Measurements from ENCODE around the gene UCP2.

Gene UCP2

GRCh38 chr11:73963861-73964260 lies 18.8 kb downstream of the UCP2 start:
- no peaks in the 10 kb centered on the region for H3K36me3 ChIP-seq (ENCODE audit: control insufficient read depth in 4 of 4, insufficient read depth in 4 of 4, low read length in 3 of 4)
- ChIA-PET CTCF (interaction anchor here (0.8 to 2.7 kb wide), 19 partner anchors 9 to 293 kb away, joined by 3 to 15 read pairs (median 3); partner anchors contain the start of gene DNAJB13), POLR2A (interaction anchor here (0.6 kb wide), 1 partner anchor 12 kb away, joined by 3 read pairs; no protein-coding TSS in a partner anchor)
- no peak for DNase-seq
- WGBS (ENCODE audit: insufficient coverage), result 94% methylated on average over 6 of the region's 8 CpGs
- no peaks in the 10 kb centered on the region for H3K9me3 ChIP-seq (ENCODE audit: control extremely low read depth in 1 of 5, control insufficient read depth in 4 of 5, insufficient read depth in 2 of 5, low read depth in 1 of 5, low read length in 4 of 5)
- H3K4me1 ChIP-seq (ENCODE audit: control extremely low read depth in 1 of 4, control insufficient read depth in 4 of 4, insufficient read depth in 4 of 4, low read length in 3 of 4), result peaks cover 0 to 3% (median 0%) of the 10 kb centered on the region in 4 experiments
- peaks cover 0 to 6% (median 0%) of the 10 kb centered on the region in 5 experiments for H3K27me3 ChIP-seq (replicated peaks in 2 of 5; ENCODE audit: control insufficient read depth in 4 of 5, insufficient read depth in 5 of 5, low read length in 4 of 5)
- no peak overlapping the region for H3K4me3 ChIP-seq (ENCODE audit: control insufficient read depth in 1 of 7, extremely low read depth in 1 of 7, insufficient read depth in 4 of 7, low read depth in 2 of 7, low read length in 6 of 7)
- H3K27ac ChIP-seq (ENCODE audit: insufficient read depth in 1 of 2, low read depth in 1 of 2, low read length in 2 of 2, poor library complexity in 1 of 2, severe bottlenecking in 2 of 2), result no peak overlapping the region

DNA sequence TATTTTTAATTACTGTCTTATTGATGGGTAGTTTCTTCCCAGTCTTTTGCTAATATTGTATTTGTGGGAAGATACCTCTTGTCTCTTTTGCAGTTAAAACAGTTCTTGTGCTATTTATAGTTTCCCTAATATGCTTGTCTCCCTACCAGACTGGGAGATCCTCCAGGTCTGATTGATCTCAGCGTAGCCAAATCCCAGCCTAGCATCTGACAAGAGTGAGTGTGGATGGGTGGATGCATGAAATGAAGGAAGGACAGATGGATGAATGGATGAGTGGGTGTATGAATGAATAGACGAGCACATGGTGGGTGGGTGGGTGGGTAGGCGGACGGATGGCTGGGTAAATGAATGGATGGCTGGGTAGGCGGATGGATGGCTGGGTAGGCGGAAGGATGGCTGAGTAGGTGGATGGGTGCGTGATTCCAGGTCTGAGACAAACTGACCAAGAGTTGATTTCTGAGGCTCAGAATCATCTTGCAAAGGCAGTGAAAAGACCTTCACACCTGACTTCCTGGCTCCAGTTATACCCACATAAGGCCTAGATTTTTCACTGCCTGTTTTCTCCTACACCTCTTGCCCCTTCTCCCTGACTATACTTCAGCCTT lies 20.4 kb downstream of the UCP2 start:
- H3K4me3 ChIP-seq (ENCODE audit: control insufficient read depth in 1 of 7, extremely low read depth in 1 of 7, insufficient read depth in 4 of 7, low read depth in 2 of 7, low read length in 6 of 7), result no peak overlapping the region
- CTCF ChIA-PET, result no interaction called here
- POLR2A ChIA-PET, result no interaction called here

GRCh38 chr11:73961321-73961720 lies 21.3 kb downstream of the UCP2 start:
- ChIA-PET CTCF (interaction anchor here (0.7 to 1.4 kb wide), 3 partner anchors 10 to 72 kb away, joined by 3 to 4 read pairs (median 3); partner anchors contain the start of gene DNAJB13), POLR2A (no interaction called here)
- 90% methylated on average over 4 of the region's 4 CpGs for WGBS (ENCODE audit: insufficient coverage)
- H3K4me3 ChIP-seq (ENCODE audit: control insufficient read depth in 1 of 7, extremely low read depth in 1 of 7, insufficient read depth in 4 of 7, low read depth in 2 of 7, low read length in 6 of 7), result no peak overlapping the region
- peaks cover 0 to 23% (median 6%) of the 10 kb centered on the region in 5 experiments for H3K27me3 ChIP-seq (replicated peaks in 2 of 5; ENCODE audit: control insufficient read depth in 4 of 5, insufficient read depth in 5 of 5, low read length in 4 of 5)
- no peaks in the 10 kb centered on the region for H3K9me3 ChIP-seq (ENCODE audit: control extremely low read depth in 1 of 5, control insufficient read depth in 4 of 5, insufficient read depth in 2 of 5, low read depth in 1 of 5, low read length in 4 of 5)
- H3K4me1 ChIP-seq (ENCODE audit: control extremely low read depth in 1 of 4, control insufficient read depth in 4 of 4, insufficient read depth in 4 of 4, low read length in 3 of 4), result peaks cover 0 to 3% (median 0%) of the 10 kb centered on the region in 4 experiments
- no peaks in the 10 kb centered on the region for H3K36me3 ChIP-seq (ENCODE audit: control insufficient read depth in 4 of 4, insufficient read depth in 4 of 4, low read length in 3 of 4)
- no peak overlapping the region for H3K27ac ChIP-seq (ENCODE audit: insufficient read depth in 1 of 2, low read depth in 1 of 2, low read length in 2 of 2, poor library complexity in 1 of 2, severe bottlenecking in 2 of 2)
- no peak for DNase-seq

More for the DNA sequence above, 20.4 kb downstream of the UCP2 start:
- no peak for DNase-seq
- Histone ChIP-seq H3K9me3 (ENCODE audit: control extremely low read depth in 1 of 5, control insufficient read depth in 4 of 5, insufficient read depth in 2 of 5, low read depth in 1 of 5, low read length in 4 of 5) (no peaks in the 10 kb centered on the region), H3K27me3 (replicated peaks in 2 of 5; ENCODE audit: control insufficient read depth in 4 of 5, insufficient read depth in 5 of 5, low read length in 4 of 5) (peaks cover 0 to 15% (median 3%) of the 10 kb centered on the region in 5 experiments), H3K4me1 (ENCODE audit: control extremely low read depth in 1 of 4, control insufficient read depth in 4 of 4, insufficient read depth in 4 of 4, low read length in 3 of 4) (peaks cover 0 to 3% (median 0%) of the 10 kb centered on the region in 4 experiments), H3K27ac (ENCODE audit: insufficient read depth in 1 of 2, low read depth in 1 of 2, low read length in 2 of 2, poor library complexity in 1 of 2, severe bottlenecking in 2 of 2) (no peak overlapping the region), H3K36me3 (ENCODE audit: control insufficient read depth in 4 of 4, insufficient read depth in 4 of 4, low read length in 3 of 4) (no peaks in the 10 kb centered on the region)
- 91% methylated on average over 5 of the region's 7 CpGs for WGBS (ENCODE audit: insufficient coverage)

GRCh38 chr11:73958521-73959141 lies 24.0 kb downstream of the UCP2 start:
- no peaks in the 10 kb centered on the region for H3K36me3 ChIP-seq (ENCODE audit: control insufficient read depth in 4 of 4, insufficient read depth in 4 of 4, low read length in 3 of 4)
- CTCF ChIA-PET, result interaction anchor here (0.7 to 1.2 kb wide), 2 partner anchors 23 to 225 kb away, joined by 3 read pairs; no protein-coding TSS in a partner anchor
- POLR2A ChIA-PET, result no interaction called here
- no peak overlapping the region for H3K4me3 ChIP-seq (ENCODE audit: control insufficient read depth in 1 of 7, extremely low read depth in 1 of 7, insufficient read depth in 4 of 7, low read depth in 2 of 7, low read length in 6 of 7)
- 93% methylated on average over 14 of the region's 18 CpGs for WGBS (ENCODE audit: insufficient coverage)
- no peaks in the 10 kb centered on the region for H3K4me1 ChIP-seq (ENCODE audit: control extremely low read depth in 1 of 4, control insufficient read depth in 4 of 4, insufficient read depth in 4 of 4, low read length in 3 of 4)
- DNase-seq, result no peak
- H3K27me3 ChIP-seq (replicated peaks in 2 of 5; ENCODE audit: control insufficient read depth in 4 of 5, insufficient read depth in 5 of 5, low read length in 4 of 5), result peaks cover 0 to 22% (median 6%) of the 10 kb centered on the region in 5 experiments
- H3K27ac ChIP-seq (ENCODE audit: insufficient read depth in 1 of 2, low read depth in 1 of 2, low read length in 2 of 2, poor library complexity in 1 of 2, severe bottlenecking in 2 of 2), result no peak overlapping the region
- H3K9me3 ChIP-seq (ENCODE audit: control extremely low read depth in 1 of 5, control insufficient read depth in 4 of 5, insufficient read depth in 2 of 5, low read depth in 1 of 5, low read length in 4 of 5), result no peaks in the 10 kb centered on the region

DNA sequence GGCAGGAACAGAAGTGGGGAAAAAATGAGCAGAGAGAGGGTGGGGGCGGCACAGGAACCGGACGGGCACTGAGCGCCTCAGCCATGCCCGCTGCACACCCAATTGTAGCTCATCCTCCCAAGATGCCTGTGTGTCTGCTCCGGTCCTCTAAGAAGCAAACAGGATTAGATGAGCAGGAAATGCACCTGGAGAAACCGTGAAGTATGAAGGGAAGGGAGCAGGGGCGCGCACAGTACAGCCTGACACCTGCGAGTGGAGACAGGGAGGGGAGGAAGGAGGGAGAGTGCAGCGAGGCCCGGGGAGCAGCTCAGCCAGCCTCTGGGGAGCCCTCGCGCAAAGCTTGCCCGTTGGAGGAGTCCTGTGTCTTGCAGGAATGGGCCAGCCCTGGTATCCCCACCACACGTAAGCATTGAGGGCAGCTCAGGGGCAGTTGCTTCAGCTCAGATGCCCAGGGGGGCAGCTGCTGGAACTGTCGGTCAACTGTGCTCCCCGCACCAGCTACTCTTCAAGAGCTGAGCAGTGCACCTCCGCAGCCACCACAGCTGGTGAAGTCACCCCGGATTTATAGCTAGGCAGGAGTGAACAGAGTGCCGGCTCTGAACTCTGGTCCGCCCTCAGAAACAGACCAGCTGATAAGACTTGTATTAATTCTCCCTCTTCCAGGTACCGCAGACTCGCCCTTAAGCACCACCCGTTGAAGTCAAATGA lies 24.8 kb downstream of the UCP2 start:
- ChIA-PET CTCF (interaction anchor here (0.8 to 1.6 kb wide), 4 partner anchors 9 to 64 kb away, joined by 3 read pairs; no protein-coding TSS in a partner anchor), POLR2A (interaction anchor here (1.1 kb wide), 1 partner anchor 22 kb away, joined by 3 read pairs; no protein-coding TSS in a partner anchor)
- no peaks in the 10 kb centered on the region for H3K4me1 ChIP-seq (ENCODE audit: control extremely low read depth in 1 of 4, control insufficient read depth in 4 of 4, insufficient read depth in 4 of 4, low read length in 3 of 4)
- H3K4me3 ChIP-seq (ENCODE audit: control insufficient read depth in 1 of 7, extremely low read depth in 1 of 7, insufficient read depth in 4 of 7, low read depth in 2 of 7, low read length in 6 of 7), result peak overlapping the region in 1 of 7 experiments; percentile 19
- no peaks in the 10 kb centered on the region for H3K9me3 ChIP-seq (ENCODE audit: control extremely low read depth in 1 of 5, control insufficient read depth in 4 of 5, insufficient read depth in 2 of 5, low read depth in 1 of 5, low read length in 4 of 5)
- H3K27ac ChIP-seq (ENCODE audit: insufficient read depth in 1 of 2, low read depth in 1 of 2, low read length in 2 of 2, poor library complexity in 1 of 2, severe bottlenecking in 2 of 2), result no peak overlapping the region
- H3K36me3 ChIP-seq (ENCODE audit: control insufficient read depth in 4 of 4, insufficient read depth in 4 of 4, low read length in 3 of 4), result no peaks in the 10 kb centered on the region
- H3K27me3 ChIP-seq (replicated peaks in 2 of 5; ENCODE audit: control insufficient read depth in 4 of 5, insufficient read depth in 5 of 5, low read length in 4 of 5), result peaks cover 0 to 22% (median 6%) of the 10 kb centered on the region in 5 experiments
- DNase-seq, result no peak
- WGBS (ENCODE audit: insufficient coverage), result 85% methylated on average over 20 of the region's 25 CpGs

GRCh38 chr11:73956876-73957653 lies 25.6 kb downstream of the UCP2 start:
- no peak for DNase-seq
- H3K27me3 ChIP-seq (replicated peaks in 2 of 5; ENCODE audit: control insufficient read depth in 4 of 5, insufficient read depth in 5 of 5, low read length in 4 of 5), result peaks cover 0 to 22% (median 6%) of the 10 kb centered on the region in 5 experiments
- H3K36me3 ChIP-seq (ENCODE audit: control insufficient read depth in 4 of 4, insufficient read depth in 4 of 4, low read length in 3 of 4), result no peaks in the 10 kb centered on the region
- POLR2A ChIA-PET, result interaction anchor here (1.1 kb wide), 1 partner anchor 23 kb away, joined by 3 read pairs; no protein-coding TSS in a partner anchor
- CTCF ChIA-PET, result interaction anchor here (0.7 to 1.6 kb wide), 4 partner anchors 9 to 397 kb away, joined by 3 read pairs; no protein-coding TSS in a partner anchor
- no peak overlapping the region for H3K27ac ChIP-seq (ENCODE audit: insufficient read depth in 1 of 2, low read depth in 1 of 2, low read length in 2 of 2, poor library complexity in 1 of 2, severe bottlenecking in 2 of 2)
- 70% methylated on average over 15 of the region's 29 CpGs for WGBS (ENCODE audit: insufficient coverage)
- no peaks in the 10 kb centered on the region for H3K4me1 ChIP-seq (ENCODE audit: control extremely low read depth in 1 of 4, control insufficient read depth in 4 of 4, insufficient read depth in 4 of 4, low read length in 3 of 4)
- H3K9me3 ChIP-seq (ENCODE audit: control extremely low read depth in 1 of 5, control insufficient read depth in 4 of 5, insufficient read depth in 2 of 5, low read depth in 1 of 5, low read length in 4 of 5), result no peaks in the 10 kb centered on the region
- H3K4me3 ChIP-seq (ENCODE audit: control insufficient read depth in 1 of 7, extremely low read depth in 1 of 7, insufficient read depth in 4 of 7, low read depth in 2 of 7, low read length in 6 of 7), result peak overlapping the region in 1 of 7 experiments; percentile 19
